ENCODE results near the gene SARNP.

The SARNP gene

DNA sequence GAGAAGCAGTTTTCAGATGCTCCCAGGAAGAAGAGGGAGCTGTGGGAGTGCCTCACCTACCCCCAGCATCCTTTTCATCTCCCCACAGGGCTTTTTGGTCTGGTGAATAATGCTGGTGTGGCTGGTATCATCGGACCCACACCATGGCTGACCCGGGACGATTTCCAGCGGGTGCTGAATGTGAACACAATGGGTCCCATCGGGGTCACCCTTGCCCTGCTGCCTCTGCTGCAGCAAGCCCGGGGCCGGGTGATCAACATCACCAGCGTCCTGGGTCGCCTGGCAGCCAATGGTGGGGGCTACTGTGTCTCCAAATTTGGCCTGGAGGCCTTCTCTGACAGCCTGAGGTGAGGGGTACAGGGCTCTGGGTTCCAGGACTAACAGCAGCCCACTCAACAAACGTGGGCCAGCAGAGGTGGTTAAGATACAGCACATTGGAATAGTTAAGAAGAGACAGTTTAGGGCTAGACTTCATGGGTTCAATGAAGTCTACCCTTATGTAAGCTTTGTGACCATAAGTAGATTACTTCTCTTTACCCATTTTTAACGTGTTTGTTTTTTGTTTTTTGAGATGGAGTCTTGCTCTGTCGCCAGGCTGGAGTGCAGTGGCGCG lies 95.8 kb downstream of the SARNP start:
- no peak for DNase-seq

GRCh38 chr12:55720894-55721444 lies 96.6 kb downstream of the SARNP start:
- peak in 1 of 2 donors; percentile 18 for DNase-seq

DNA sequence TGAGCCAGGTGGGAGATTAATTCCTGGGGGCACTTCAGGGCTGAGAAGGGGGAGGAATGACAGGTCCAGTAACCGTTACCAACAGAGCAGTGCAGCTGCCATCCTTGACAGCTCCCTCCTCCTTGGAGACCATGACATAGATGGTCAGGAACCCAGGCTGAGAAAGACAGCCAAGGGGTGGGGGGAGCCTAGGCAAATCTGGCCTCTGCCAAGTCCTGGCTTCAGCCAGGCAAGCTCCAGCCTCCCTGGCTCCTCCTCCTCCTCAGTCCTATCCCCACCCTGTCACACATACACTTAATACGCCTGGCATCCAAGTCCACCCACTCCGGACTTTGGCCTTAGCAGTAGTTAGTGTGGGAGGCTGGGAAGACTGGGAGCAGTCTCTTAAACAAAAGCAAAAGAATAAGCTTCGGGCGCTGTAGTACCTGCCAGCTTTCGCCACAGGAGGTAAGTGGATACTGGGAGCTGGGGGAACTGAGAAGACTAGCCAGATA lies 97.4 kb downstream of the SARNP start, which contains the start of gene RDH5:
TSS of gene RDH5 (plus strand) at position 323 of the 494 bp plus-strand sequence. CDS start 792 bp downstream, outside the sequence.
- DNase-seq = no peak

- DNase-seq = no peak
Measured at GRCh38 chr12:55719371-55719770, 98.2 kb downstream of the SARNP start.

DNA sequence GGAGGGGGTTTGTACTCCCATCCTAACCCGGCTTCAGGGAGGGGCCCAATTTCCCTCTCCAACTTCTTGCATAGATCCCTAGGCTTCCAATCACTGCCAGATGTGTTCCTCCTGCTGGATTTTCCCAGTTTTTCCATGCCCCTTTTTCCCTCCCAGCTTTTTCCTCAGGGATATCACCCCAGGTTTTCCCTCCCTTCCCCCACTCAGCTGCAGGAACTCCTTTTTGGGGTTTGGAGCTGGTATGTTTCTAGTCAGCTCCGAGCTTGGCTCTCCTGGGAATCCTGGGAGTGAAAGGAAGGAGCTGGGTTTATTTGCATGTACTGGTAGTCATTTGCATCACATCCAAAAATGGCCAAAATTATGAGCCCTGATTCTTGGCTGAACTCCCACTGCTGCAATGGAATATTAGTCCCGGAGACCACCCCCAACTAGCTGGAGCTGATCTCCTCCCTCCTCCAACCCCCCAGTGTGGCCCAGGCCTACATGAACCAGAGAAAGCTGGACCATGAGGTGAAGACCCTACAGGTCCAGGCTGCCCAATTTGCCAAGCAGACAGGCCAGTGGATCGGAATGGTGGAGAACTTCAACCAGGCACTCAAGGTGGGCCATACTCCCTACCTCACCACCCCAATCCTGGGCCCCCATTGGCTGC lies 98.8 kb downstream of the SARNP start:
- DNase-seq = no peak

GRCh38 chr12:55718015-55718414 lies 99.5 kb downstream of the SARNP start:
- DNase-seq = no peak

DNA sequence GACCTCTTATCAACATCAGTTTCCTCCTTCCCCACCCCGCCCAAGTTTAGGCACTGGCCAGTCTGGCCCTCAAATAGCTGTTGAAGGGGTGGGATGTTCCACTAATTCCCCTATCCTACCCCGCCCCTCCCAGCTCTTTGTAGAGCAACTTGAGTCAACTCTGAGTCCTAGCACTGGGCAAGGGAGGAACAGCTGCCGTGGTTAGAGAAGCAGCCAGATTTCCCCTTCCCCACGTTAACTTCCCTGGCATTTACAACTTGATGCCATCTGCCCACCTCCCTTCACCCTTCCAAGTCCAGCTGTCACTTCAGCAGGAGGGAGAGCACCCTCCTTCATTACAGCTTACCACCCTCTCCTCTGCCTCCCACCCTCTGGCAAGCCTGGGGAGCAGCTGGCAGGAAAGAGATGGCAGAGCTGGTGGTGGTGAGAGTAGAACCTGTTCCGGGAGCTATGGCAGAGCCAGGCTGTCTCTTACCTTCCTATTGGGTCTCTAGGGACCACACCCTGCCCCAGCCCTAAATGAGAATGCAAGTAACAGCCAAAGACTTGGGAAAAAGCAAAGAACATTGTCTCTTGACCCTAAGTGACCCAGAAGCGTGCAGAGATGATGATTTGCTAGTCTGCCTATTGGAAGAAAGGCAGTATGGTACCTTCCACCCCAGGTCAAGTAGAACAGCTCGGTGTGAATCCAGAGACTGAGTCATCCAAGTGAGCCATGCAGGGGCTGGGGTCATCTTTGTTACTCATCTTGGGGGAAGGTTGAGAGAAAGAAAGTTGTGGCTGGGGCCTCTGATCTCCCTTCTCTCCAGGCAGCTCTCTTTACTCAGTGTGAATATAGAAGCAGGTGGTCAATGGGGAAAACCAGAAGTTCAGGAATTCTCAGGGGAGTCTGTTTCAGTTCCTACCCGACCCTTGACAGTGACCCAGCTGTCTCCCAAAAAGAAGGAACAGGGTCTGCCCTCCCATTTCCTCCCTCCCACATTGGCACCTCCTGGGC lies 100.2 kb downstream of the SARNP start:
- no peak for DNase-seq

- DNase-seq = no peak
Measured at GRCh38 chr12:55716582-55716957, 101.0 kb downstream of the SARNP start.

- peak; percentile 70 to 88 for DNase-seq
Measured at GRCh38 chr12:55715833-55716581, 101.5 kb downstream of the SARNP start, which contains the start of gene BLOC1S1. BLOC1S1 (plus strand) TSS chr12:55716046; CDS start chr12:55716052, 6 bp downstream.

DNA sequence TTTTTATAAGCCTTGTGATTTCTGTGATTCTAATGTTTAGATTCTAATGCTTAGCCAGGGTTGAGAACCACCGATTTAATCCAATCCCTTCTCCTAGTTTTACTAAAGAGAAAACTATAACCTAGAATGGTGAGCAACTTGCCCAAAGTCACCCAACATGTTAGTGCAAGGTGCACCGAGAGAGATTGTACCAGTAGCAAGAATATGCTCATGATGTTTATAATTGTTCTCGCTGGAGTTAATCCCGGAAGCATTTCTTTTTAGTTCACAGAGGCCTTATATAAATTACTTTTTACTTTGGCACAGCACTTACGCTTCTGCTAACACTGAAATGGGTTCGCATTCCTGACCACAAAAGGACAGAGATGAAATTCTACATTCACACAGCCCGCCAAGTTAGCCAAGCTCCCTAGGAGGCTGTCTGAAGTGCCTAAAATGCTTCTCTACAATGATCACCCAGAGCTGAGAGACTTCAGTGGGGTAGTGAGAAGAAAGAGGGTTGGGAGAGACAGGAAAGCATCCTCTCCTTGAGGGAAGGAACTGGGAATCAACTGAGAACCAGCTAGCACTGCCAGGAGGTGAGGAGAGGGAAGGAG lies 102.3 kb downstream of the SARNP start:
- DNase-seq = no peak

DNA sequence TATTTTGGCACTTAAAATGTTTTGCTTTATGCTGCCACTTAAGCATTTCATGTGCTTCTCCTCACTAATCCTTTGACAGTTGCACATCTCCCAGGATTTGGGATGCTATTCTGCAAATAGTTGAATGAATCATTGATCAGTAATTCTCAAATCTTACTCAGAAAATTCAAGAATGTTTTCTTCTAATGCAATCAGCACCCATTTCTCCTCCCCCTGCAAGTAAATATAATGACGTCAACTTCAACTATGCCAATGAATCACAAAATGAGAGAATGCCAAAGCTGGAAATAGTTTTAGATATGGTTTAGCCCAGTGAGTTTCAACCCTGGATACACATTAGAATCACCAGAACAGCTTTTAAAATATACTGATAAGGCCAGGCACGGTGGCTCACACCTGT lies 103.8 kb downstream of the SARNP start:
- no peak for DNase-seq

DNA sequence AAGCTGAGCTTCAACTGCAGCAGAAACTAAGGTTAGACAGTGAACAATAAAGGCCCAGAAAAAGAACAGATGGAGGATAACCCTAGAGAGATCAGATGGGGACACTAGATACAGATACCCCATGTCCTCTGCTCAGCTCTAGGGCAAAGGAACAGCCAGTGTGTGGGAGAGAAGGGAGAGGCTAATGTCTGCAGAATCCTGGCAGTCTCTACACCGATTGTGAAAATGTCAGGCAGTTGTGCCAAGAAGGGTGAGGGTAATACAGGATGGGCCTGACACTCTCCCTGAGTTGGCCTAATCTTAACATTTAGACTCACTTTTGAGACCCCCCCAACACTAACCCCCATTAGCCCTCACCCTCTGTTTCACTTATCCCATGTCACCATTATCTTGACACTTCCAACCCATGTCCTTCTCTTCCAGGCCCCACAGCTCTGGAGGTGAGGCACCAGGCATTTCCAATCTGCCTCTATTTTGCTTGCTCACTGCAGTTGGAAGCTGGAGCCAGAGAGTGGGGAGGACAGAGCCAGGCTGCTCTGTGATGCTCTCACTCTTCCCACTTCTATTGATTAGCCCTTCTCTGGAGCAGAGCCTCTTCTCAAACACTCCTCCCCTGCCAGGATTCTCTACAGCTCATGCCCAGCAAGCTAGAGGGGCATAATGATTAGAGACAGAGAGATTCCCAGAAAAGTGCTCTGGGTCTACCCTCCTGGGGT lies 104.7 kb downstream of the SARNP start:
- DNase-seq = no peak

- DNase-seq = no peak
Measured at GRCh38 chr12:55711786-55712553, 105.6 kb downstream of the SARNP start.

DNA sequence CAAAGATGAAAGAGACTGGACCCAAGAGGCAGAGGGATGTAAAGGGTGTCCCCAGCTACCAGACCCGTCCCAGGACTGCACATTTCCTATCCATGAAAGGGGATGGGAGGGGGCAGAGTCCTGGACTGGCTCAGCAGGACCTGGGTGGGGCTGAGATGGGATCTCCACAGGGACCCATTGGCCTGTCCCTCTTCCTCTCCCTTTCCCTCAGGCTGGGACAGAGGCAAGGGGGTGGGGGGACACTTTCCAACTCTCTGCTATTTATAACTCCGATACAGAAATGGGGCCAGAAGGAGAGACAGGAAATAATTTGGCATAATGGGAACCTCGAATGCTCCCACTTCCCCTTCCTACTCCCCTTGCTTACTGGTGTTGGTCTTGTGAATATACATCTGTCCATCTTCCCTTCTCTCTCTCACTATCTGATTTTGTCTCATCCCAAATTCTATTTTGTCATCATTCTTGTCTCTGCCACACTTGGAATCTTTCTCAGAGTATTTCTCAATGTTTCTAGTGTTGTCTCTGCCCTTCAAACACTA lies 108.8 kb downstream of the SARNP start:
- DNase-seq = no peak

DNA sequence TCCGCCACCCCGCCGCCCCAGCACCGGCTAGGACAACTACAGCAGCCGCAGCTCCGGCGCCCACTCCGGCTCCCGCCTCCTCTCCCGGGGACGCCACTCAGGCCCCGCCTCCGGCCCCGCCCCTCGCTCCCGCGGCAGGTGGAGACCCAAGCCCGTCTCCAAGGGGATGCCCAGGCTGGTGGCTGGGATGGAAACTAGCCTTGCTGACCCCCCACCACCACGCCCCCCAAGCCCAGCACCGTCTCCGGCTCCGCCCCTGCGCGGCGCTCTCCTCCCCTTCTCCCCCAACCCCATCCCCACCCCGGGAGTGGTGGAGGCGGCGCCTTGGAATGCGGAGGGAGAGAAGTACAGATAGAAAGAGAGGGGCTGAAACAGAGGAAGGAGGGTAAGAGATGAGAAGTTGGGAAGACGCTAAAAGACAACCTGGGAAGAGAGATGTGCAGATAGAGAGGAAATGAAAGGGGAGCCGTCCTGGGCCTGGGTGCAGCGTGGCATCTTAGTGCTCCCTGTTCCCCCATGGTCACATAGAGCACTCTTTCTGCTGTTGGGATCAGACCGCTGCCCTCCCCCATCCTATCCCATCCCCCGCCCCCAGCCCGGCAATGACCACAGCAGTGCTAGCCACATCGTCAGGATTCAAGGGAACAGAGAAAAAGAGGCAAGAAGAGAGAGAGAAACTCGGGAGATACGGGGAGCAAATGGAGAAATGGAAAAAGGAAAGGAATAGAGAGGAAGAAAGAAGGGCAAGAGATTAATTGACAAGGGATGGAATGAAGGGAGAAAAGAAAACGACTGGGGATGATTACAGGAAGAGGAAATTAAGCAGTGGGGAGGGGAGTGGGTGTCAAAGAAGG lies 109.5 kb downstream of the SARNP start, which contains the start of gene ITGA7:
TSS of gene ITGA7 (minus strand) at position 64 of the 854 bp plus-strand sequence. CDS start 222 bp downstream, outside the sequence.
- DNase-seq = no peak

All from bone marrow (tissue), 2 donors.